ENCODE measurements around the gene INSR.

INSR gene

GRCh38 chr19:7098701-7099596 lies 195.3 kb downstream of the INSR start:
- DNase-seq (ENCODE audit: low read depth, low spot score), result peak; percentile 96

GRCh38 chr19:7098096-7098495 lies 196.1 kb downstream of the INSR start:
- DNase-seq (ENCODE audit: low read depth, low spot score), result no peak

GRCh38 chr19:7088999-7089398 lies 205.2 kb downstream of the INSR start:
- DNase-seq (ENCODE audit: low read depth, low spot score), result no peak

- DNase-seq (ENCODE audit: low read depth, low spot score), result no peak
These were observed 210.9 kb downstream of the INSR start for GRCh38 chr19:7083076-7083956.

GRCh38 chr19:7078008-7078407 lies 216.2 kb downstream of the INSR start:
- DNase-seq (ENCODE audit: low read depth, low spot score), result no peak

- DNase-seq (ENCODE audit: low read depth, low spot score), result no peak
These were observed 218.1 kb downstream of the INSR start for GRCh38 chr19:7076151-7076550.

- DNase-seq (ENCODE audit: low read depth, low spot score), result no peak
These were observed 219.4 kb downstream of the INSR start for GRCh38 chr19:7074705-7075282.

- no peak for DNase-seq (ENCODE audit: low read depth, low spot score)
These were observed 221.7 kb downstream of the INSR start for GRCh38 chr19:7072541-7072940.

GRCh38 chr19:7069904-7070226 lies 224.3 kb downstream of the INSR start:
- DNase-seq (ENCODE audit: low read depth, low spot score), result no peak

- DNase-seq (ENCODE audit: low read depth, low spot score), result peak; percentile 96
These were observed 224.9 kb downstream of the INSR start, which contains the start of gene ZNF557 for GRCh38 chr19:7069042-7069903. TSS of gene ZNF557 (plus strand) at chr19:7069703. CDS start at chr19:7075075, 5,372 bp downstream.

GRCh38 chr19:7068599-7068998 lies 225.6 kb downstream of the INSR start:
- no peak for DNase-seq (ENCODE audit: low read depth, low spot score)

- DNase-seq (ENCODE audit: low read depth, low spot score), result no peak
These were observed 226.5 kb downstream of the INSR start for GRCh38 chr19:7067716-7068115.

GRCh38 chr19:7067122-7067521 lies 227.1 kb downstream of the INSR start:
- peak; percentile 56 for DNase-seq (ENCODE audit: low read depth, low spot score)

GRCh38 chr19:7063764-7064418 lies 230.3 kb downstream of the INSR start:
- no peak for DNase-seq (ENCODE audit: low read depth, low spot score)

GRCh38 chr19:7063339-7063738 lies 230.9 kb downstream of the INSR start:
- DNase-seq (ENCODE audit: low read depth, low spot score), result no peak

All from ELF-1 (cell line).